IPS DF 6.9 (cell line): ENCODE data around the gene ANKRD11.

ENCODE experiments used
- DNase-seq: peaks from one replicate; pipeline ENCODE4 v3.0.0-alpha.2; 2013; ENCODE audit warnings: low read depth, low spot score
- H3K27ac ChIP-seq: one replicate; pipeline ENCODE4 v1.5.1; 2013; ENCODE audit warnings: low read length, control low read depth
- H3K27me3 ChIP-seq: 2 replicates; pipeline ENCODE4 v1.6.1; 2013; ENCODE audit warnings: mild to moderate bottlenecking, low read length; ENCODE audit not compliant: control insufficient read depth, insufficient read depth
- H3K36me3 ChIP-seq: 2 replicates; pipeline ENCODE4 v1.6.1; 2013; ENCODE audit warnings: low read length; ENCODE audit not compliant: control insufficient read depth, insufficient read depth
- H3K4me1 ChIP-seq: 2 replicates; pipeline ENCODE4 v1.6.1; 2013; ENCODE audit warnings: low read length; ENCODE audit not compliant: control insufficient read depth, insufficient read depth
- H3K4me3 ChIP-seq: 2 replicates; pipeline ENCODE4 v1.5.1; 2013; ENCODE audit warnings: mild to moderate bottlenecking, low read length
- H3K9me3 ChIP-seq: 2 replicates; pipeline ENCODE4 v1.6.1; 2013; ENCODE audit warnings: low read length, inconsistent platforms; ENCODE audit not compliant: control insufficient read depth, insufficient read depth
- WGBS: extraction: QIAGEN DNeasy Blood & Tissue Kit; methylation state at CpG from one replicate; pipeline ENCODE4 v1.1.7; 2013; ENCODE audit warnings: mixed read lengths, missing lambda C conversion rate; ENCODE audit not compliant: insufficient read length, insufficient coverage; 5-methylcytosine and 5-hydroxymethylcytosine counted together

ANKRD11 gene

DNA sequence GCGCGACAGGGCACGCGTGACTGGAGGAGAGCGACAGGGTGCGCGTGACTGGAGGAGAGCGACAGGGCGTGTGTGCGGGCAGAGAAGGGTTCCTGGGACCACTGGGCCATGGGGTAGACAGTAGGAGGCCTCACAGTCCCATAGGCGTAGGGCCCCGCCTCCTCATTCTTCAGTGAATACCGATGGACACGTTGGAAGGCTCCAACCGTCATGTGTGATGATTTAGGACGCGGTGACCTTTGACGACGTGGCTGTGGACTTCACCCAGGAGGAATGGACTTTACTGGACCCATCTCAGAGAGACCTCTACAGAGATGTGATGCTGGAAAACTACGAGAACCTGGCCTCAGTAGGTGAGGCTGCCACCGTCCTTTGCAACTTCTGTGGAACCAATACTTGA, 267.4 kb downstream of the ANKRD11 start:
- no CpG with 5 or more reads among the region's 21 CpGs for WGBS
- Histone ChIP-seq H3K9me3 (peaks cover 3% of the 10 kb centered on the region; the same call in 1 of the 2 replicates), H3K4me1 (no peaks in the 10 kb centered on the region), H3K27ac (no peak overlapping the region), H3K27me3 (no peaks in the 10 kb centered on the region), H3K36me3 (peaks cover 34% of the 10 kb centered on the region), H3K4me3 (no peak overlapping the region; the same call in 1 of the 2 replicates)
- no peak for DNase-seq

- 0 out of 2 replicates have a peak, but pooled peaks cover 1% of the 10 kb centered on the region for H3K9me3 ChIP-seq
- H3K4me1 ChIP-seq, result no peaks in the 10 kb centered on the region
- no peak overlapping the region for H3K27ac ChIP-seq
- H3K27me3 ChIP-seq, result no peaks in the 10 kb centered on the region
- peaks cover 21% of the 10 kb centered on the region for H3K36me3 ChIP-seq
- no peak for DNase-seq
- WGBS, result no CpG with 5 or more reads among the region's 3 CpGs
- no peak overlapping the region for H3K4me3 ChIP-seq
These were observed 268.8 kb downstream of the ANKRD11 start for GRCh38 chr16:89221604-89222003.

DNA sequence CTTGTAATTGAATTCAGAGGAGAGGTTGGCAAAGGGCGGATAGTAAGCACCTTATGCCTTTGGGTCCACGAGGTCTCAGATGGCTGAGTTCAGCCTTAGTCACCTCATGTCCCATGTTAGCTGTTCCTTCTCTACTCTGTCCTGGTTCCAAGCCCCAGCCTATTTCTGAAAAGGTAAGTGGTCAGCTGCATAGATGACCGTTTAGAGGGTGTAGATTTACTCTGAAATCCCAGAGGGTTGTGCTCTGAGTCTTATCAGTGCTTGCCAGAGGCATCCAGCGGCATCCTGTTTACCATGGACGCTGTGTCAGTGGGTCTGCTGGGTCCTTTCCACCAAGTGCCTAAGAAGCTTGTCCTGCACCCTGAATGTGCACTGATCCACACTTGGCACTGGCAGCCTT, 271.0 kb downstream of the ANKRD11 start:
- Histone ChIP-seq H3K9me3 (0 out of 2 replicates have a peak, but pooled peaks cover 1% of the 10 kb centered on the region), H3K27me3 (no peaks in the 10 kb centered on the region), H3K4me3 (no peak overlapping the region), H3K27ac (no peak overlapping the region), H3K4me1 (no peaks in the 10 kb centered on the region), H3K36me3 (peaks cover 19% of the 10 kb centered on the region)
- DNase-seq, result no peak
- WGBS, result no CpG with 5 or more reads among the region's 5 CpGs
